SKM-1 treated with dmso at 0.1 percent for 144 hours (cell line): ENCODE measurements around the gene FAM219A.
"Not testable (repeated sequence)": the region's sequence is repeated elsewhere in the genome, so short reads cannot be mapped to it uniquely, and the experiment has no call there.

Experiments
- DNase-seq: peaks from one replicate; lab custom pipeline; 2025; ENCODE audit not compliant: unreplicated experiment; lab: John Stamatoyannopoulos, UW

Gene FAM219A

DNA sequence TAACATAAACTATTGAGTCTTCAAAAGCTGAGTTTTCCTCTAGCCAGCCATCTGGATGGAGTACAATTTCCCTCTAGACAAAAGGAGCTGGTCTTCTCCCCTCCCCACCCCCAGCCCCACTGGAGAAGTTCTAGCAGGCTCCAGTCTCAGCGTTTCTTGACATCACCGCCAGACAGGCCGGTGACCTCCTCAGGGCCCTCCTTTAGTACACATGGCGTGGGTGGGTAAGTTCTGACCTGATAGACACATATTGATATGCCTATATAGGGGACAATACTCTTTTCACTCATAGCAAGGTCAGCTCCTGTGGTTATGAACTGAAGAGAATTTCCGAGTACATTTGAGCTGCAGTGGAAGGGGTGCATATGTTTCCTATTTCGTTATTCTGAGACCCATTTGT is 27.5 kb upstream of the FAM219A start:
- DNase-seq: no peak

DNA sequence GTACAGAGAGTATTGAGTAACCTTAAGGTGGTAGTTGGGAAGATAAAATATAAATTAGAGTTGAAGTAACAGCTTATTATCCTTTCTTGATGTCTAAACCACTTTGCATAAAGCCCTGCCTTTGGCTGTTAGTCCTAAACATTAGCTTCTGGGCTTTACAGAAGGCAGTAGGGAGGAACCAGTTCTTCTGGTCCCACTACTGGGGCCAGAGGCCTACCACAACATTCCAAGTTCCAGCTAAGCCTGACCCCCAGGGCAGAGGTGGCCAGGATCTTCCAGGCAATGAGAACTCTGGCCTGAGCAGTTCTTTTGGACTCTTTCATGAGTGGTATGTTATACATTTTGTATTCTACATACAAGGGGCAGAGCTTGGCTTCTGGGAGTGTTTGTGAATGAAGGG is 26.3 kb upstream of the FAM219A start:
- no peak for DNase-seq

DNA sequence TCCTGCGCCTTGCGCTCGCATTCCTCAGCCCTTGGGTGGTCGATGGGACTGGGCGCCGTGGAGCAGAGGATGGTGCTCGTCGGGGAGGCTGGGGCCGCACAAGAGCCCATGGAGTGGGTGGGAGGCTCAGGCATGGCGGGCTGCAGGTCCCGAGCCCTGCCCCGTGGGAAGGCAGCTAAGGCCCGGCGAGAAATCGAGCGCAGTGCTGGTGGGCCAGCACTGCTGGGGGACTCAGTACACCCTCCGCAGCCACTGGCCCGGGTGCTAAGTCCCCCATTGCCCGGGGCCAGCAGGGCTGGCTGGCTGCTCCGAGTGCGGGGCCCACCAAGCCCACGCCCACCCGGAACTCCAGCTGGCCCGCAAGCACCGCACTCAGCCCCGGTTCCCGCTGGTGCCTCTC is 24.4 kb upstream of the FAM219A start:
- DNase-seq: not testable (repeated sequence)

DNA sequence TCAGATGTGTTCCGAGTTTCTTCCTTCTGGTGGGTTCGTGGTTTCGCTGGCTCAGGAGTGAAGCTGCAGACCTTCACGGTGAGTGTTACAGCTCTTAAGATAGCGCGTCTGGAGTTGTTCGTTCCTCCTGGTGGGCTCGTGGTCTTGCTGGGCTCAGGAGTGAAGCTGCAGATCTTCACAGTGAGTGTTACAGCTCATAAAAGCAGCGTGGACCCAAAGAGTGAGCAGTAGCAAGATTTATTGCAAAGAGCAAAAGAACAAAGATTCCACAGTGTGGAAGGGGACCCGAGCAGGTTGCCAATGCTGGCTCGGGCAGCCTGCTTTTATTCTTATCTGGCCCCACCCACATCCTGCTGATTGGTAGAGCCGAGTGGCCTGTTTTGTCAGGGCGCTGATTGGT is 23.2 kb upstream of the FAM219A start:
- DNase-seq: not testable (repeated sequence)

DNA sequence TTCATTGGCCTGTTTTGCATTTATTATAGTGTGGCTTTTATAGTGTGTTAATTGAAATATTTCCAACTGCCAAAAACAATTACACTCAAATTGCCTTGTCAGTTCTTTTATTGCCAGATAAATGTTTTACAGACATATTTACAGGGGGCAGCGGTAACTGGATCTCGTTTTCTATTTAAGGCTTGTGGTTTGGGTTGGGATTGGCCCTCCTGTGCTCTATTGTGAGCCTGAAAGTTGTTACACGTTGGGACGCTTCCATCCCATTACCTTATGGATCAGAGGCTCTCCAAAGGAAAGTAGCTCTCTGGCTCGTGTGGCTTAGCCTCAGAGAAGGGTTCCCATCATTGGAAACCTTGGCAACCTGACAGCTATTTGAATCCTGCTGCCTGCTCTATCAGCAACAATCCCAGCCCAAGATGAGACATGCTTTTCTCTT is 21.1 kb upstream of the FAM219A start:
- DNase-seq: no peak

DNA sequence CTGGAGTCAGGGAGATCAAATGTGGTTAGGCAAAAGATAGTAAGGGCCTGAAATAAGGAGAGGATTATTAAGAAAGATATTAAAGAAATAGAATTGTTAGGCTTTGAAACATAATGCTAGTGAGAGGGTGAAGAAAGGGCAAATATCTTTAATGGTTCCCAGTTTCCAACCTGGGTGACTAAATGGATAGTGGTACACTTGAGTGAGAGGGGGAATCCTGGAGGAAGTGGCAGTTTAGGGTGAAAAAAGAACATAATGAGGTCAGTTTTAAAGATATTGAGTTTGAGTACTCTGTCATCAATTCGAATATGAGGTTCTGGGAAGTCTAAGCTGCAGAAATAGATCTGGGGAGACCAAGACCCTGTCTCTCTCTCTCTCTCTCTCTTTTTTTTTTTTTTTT is 19.2 kb upstream of the FAM219A start:
- no peak for DNase-seq

DNA sequence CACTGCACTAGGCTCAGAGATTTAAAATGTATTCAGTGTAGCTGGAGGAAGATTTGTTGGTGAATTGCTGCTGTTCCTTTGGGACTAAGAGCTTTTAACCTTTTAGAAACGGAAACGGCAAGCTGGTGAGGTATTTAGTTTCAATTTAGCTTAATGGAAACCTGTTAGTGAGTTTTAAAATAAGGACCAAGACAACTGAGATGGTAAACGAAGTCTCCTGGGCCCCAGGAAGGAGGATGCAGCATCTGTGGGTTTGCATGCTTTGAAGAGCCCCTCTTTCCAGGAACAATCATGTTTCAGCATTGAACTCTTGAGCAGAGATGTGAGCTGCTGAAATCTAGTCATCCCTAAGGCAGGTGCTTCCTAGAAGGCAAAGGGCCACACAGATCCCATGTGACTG is 16.7 kb upstream of the FAM219A start:
- no peak for DNase-seq

DNA sequence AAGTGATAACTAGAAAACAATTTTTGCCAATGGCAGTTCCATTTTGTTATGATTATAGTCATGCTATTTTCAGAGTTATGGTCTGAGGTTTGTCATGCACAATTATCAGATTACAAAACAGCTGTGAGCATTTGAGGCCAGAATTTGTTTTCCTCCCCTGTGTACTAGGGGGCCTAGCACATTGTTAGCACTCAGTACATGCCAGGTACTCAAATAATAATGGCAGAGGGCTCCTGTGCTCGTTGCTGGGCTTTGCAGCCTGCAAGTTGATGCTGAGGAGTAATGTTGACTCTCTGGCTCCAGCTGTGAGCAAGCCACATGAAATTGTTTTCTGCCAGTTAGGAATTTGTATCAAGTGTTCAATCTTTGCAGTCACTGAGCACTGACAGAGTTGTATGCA is 7.1 kb upstream of the FAM219A start:
- DNase-seq: no peak

DNA sequence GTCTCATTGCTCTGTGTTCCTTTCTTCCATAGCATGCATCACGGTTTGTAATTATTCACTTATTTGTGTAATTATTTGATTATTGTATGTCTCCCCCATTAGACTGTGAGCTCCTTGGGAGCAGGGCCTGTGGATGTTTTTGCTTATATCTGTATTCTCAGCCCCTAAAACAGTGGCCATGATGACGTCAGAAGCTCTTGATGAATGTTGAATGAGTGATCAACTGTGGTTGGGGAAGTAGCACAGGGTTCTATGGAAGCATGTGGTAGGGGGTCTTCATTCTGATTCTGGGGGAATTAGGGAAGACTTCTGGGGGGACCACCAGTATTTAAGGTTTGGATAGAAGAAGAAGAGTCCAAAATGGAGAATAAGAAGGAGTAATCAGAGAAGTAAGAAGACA is 6.2 kb upstream of the FAM219A start:
- no peak for DNase-seq

DNA sequence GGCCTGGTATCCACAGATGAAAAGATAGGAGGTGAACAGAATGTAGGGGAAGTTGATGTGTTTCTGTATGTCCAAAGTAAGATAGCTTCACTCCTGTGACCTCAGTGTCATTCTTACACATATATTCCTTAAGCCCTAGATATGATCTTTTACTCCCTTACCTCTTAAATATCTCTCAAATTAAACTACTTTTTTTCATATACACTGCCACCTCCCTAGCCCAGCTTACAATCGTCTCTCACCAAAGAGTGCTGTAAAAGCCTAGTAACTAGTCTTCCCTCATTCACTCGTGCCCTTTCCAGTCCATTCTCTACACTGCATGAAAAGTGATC is 5.5 kb upstream of the FAM219A start:
- no peak for DNase-seq

DNA sequence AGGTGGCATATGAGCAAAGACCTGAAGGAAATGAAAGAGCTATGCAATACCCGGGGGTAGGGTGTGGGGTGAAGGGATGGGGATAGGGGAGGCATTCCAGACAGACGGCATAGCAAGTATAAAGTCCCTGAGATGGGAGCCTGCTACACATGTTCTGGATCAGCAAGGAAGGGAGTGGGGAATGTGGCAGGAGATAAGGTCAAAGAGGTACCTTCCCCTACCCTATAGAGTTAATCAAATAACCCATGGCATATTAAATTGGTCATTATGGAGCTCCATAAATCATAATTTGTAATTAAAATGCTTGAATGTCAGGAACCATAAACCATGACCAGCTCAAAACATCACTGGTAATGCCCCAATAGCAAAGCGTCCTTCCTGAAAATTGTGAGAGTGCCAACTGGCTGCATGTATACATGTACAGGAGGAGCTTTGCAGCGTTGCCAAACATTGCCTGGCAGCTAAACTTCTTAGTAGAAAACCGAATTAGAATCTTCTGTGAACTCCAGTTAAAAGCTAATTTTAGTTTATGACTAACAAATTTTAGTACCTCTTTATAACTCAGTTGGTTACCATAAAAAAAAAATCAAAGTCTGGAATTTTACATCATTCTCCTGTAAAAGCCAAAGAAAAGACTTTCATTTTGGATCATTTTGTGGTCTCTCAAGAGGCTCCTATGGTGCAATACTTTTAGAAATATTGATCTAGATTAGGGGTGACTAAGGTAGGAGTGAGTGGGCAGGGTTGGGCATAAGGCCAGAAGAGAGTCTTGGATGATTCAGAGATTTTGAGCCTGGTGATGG is 4.9 kb upstream of the FAM219A start:
- no peak for DNase-seq

DNA sequence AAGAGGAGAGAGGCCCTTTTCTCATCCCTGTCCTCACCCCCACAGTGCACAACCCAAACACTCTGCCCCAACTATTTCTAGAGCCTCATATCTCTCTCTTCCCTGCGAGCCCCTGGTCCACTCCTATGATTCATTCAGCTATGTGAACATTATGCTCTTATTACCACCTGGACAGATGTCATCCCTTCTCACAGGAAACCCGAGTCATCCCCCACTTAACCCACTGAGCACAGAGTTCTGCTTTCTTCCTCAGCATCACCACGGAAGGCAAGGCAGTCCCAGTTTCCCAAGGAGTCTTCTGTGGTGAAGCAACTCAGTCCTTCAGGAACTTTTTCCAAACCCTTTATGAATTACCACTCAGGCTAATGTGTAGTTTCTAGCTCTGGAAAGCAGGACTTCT is 1.6 kb upstream of the FAM219A start:
- no peak for DNase-seq

DNA sequence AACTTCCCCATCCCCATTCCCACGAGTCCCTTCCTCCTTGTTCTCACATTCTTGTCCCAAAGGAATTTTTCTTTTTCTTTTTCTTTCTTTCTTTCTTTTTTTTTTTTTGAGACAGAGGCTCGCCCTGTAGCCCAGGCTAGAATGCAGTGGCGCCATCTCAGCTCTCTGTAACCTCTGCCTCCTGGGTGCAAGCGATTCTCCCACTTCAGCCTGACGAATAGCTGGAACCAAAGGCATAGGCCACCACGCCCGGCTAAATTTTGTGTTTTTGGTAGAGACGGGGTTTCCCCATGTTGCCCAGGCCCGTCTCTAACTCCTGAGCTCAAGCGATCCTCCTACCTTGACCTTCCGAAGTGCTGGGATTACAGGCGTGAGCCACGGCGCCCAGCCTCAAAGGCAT is 986 bp upstream of the FAM219A start:
- no peak for DNase-seq

DNA sequence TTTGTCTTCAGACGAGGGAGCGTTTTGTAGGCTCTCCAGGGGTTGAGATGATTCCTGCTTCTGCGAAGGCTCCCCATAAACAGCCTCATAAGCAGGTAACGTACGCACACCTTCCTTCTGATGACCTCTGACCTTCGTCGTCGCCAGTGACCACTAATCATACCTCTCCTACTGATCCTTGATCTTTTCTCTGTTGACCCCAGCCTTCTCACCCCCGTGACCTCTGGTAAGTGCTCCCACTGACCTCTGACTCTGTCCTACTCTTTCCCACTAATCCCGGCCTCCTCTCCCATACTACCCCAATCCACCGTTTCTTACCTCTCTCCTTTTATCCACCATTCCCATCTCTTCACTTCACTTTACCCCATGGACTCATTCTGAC is 580 bp upstream of the FAM219A start:
- DNase-seq: no peak

DNA sequence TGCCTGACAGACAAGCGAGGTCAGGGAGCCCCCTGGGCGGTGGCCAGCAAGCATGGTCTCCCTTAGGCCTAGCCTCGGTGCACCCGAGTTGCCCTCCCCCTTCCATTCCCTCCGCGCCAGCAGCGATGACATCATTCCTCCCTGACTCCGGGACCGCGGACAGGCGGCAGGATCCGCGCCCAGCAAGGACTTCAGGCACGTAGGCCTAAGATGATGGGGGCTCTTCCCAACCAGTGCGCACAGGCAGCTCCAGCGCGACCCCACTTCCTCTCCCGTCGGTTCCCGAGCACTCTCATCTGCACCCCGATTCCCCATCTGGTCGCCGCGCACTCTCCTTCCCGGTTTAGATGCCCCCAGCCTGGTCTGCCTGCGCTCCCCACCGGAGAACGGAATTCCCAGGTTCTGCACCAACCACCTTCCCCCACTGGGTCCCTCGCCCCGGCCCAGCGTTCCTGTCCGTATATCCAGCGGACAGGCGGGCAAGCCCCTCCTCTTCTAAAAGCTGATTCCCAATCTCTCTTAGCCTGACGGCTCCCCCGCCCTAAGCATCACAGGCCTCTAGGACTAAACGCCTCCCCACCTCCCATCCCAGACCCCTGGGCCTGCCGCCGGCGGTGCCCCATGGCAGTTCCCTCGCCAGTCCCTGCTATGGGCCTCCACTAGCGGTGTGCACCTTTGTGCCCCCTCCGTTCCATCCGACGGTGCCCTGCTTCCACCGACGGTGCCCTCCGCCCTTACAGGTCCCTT is 931 bp downstream of the FAM219A start:
- DNase-seq: no peak

DNA sequence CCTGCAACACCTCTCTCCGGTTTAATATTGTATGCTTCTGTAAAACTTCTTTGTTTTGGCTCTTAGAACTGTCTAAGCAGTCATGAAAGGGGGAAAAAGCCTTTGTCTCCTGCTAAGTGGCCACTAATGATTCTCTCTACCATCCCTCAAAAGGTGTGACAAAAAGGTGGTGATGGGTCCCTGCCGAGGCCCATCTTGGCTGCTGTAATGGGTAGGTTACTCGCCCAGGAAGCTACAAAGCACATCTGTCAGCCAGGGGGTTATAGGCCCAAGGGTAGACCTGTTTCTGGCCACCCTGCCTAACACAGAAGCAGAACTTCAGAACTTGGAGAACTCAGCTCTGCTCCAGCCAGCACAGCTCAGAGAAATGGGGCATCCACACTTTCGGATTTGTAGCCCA is 1.6 kb downstream of the FAM219A start:
- no peak for DNase-seq

DNA sequence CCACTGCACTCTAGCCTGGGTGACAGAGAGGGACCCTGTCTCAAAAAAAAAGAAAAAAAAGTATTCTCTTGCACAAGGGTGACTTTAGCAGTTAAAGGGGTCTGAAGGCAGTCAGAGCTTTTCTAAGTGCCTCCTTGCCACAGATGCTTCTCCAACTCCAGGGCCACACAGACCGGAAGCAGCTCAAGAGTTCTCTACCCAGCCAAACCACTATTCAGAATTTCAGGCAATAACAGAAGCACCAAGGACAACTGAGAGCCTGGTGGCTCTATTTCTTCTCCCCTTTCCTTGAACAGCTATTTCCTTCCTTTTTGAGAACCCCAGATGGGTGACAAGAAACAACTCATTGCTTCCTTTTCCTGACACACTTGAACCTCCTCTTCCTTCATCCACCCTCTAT is 2.2 kb downstream of the FAM219A start:
- no peak for DNase-seq

DNA sequence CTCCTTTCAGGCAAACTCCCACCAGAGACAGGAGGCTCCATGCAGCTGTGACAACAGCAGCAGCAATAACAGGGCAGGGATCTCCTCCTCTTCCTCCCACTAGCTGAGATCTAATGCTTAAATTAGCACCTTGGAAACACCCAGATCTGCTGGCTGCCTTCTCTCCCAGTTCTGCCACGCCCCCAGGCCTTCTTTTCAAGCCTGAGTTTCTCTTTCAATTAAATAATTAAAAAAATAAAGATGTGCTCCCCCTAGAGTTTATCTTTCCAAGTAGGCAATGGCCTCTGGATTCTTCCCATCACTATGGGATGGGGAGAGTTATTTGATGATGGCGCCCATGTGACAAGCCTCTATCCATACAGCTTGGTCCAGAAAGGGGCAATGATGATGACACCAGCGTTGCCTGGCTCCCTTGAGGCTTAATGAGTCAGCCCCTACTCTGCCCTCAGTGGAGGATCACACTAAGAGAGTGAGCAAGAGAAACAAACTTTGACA is 3.8 kb downstream of the FAM219A start:
- DNase-seq: no peak

DNA sequence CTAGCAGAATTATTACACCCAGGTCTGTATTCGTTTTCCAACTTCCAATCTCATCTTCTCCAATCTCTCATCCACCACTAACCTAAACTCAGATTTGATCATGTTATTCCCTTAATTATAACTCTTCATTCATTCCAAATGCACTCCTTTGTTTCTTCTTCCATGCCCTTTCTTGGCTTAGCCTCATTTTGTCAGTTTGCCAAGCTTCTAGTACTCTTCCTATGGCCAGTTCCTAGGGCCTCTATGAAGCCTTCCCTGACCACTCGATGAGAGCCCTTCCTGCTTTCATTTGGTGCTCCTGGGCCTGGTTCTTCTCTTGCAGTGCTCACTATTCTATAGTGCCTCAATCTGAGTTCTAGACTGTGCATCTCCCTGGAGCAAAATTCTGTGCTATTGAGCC is 5.8 kb downstream of the FAM219A start:
- DNase-seq: no peak

DNA sequence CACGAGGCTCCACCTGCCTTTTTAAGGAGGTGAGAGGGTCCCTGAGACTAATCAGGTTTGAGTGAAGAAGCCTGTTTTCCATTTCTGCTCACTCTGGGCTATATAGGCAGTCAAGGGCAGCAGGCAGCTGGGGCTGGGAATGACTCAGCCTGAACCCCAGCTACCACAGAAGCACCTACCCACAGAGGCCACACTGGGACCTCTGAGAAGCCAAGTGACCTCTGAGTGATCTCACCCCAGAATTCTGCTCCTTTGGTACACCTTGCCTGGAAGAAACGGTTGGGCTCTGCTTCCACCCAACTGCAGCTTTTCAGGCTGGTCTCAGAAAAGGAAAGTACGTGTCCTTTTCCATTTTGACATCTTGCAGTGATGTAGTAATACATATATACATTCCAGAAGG is 6.8 kb downstream of the FAM219A start:
- DNase-seq: no peak

DNA sequence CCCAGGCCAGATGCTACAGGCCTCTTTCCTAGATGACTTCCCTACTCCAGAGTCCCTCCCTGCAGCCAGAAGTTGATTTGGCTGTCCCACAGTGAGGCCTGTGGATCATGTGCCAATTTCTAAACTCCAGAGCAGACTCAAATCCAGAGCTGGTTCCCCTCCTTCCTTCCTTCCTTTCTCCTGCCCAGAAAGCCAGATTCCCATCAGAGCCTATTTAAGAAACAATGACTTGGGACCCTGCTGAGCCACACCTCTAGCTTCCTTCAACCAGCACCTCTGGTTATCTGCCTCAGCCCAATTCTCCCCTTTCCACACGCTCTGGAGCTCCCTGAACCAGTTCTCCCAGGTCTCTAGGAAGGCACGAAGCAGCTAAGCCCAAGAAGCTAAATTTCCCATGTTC is 7.2 kb downstream of the FAM219A start:
- no peak for DNase-seq

DNA sequence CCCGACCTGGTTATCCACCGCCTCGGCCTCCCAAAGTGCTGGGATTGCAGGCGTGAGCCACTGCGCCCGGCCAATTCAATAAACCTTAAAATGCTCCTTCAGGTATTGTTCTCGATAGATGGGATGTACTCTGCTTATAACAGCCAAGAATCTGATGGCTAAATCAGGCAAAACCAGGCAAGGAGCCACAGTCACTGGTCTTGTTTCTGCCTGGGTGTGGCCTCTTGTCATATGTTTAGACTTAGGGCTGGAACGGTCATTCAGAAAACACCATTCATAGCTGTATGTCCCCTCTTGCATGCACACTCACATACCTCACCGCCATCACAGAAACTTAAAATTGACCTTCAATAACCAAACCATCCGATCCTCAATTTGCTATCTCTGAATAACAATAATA is 7.7 kb downstream of the FAM219A start:
- no peak for DNase-seq

DNA sequence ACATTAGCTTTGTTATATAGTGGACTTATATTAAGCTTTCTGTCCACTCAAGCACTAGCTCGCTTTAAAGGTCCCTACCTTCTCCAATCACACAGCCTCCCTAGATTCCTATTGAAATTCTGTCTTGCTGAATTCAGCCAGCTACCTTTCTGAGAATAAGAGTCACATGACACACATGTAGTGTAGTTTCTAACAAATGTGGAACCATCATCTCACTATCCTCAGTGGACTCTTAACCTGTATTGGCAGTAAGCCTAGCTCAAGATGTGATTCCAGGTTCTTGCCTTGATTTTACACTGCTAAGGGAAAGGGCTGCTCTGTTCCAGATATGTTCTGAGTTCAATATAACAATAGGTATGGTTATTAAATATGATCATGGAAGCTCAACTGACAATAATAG is 11.4 kb downstream of the FAM219A start:
- no peak for DNase-seq
